Cortex of kidney (tissue), 1 donor: Measurements from ENCODE around the gene PLG.
"Not testable (repeated sequence)": the region's sequence is repeated elsewhere in the genome, so short reads cannot be mapped to it uniquely, and the experiment has no call there.

Experiments used
- DNase-seq: peaks from one replicate; lab custom pipeline; 2025; lab: John Stamatoyannopoulos, UW

PLG gene

DNA sequence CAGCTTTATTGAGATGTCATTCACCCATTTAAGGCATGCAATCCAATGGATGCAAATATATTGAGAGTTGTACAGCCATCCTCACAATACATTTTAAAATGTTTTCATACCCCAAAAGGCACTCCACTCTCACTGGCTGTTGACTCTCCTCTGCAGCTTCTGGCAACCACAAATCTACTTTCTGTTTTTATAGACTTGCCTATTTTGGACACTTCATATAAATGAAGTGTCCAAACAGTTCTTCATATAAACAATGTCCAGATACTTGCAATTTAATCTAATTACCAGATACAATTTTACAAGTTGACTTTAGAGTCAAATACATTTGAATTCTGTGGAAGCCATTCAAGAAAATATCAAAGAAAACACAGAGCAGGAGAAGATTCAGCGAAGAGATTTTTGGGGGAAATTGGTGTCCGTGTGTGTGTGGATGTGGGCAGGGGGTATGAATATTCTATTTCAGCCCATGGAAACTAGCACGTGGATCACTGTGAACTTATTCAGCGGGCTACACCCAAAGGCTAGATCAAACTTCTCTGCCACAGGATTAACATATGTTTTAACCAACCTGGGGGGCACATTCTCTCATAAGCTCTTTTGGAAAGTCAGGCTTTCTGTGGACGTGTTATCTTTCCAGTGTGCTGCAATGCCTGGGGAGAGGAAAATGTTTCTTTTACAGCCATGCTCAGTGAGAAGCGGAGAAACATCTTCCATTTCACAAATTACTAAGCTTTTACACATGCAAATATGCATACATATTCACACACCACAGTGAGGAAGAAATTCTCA lies 73.9 kb downstream of the PLG start:
- DNase-seq, result no peak

GRCh38 chr6:160779095-160779494 lies 77.1 kb downstream of the PLG start:
- DNase-seq, result not testable (repeated sequence)

DNA sequence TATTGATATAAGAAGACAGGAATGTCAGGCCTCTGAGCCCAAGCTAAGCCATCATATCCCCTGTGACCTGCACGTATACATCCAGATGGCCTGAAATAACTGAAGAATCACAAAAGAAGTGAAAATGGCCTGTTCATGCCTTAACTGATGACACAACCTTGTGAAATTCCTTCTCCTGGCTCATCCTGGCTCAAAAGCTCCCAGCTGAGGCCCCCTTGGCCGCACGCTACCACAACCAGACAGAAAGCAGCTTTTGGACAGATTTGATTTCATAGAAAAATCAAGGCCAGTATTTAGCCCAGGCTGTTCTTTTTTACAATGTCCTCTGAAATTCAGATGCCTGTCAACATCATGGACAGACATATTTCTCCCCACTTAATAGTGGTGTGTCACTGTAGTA lies 78.6 kb downstream of the PLG start:
- DNase-seq, result not testable (repeated sequence)

- no peak for DNase-seq
These were observed 79.3 kb downstream of the PLG start for GRCh38 chr6:160781298-160781697.

DNA sequence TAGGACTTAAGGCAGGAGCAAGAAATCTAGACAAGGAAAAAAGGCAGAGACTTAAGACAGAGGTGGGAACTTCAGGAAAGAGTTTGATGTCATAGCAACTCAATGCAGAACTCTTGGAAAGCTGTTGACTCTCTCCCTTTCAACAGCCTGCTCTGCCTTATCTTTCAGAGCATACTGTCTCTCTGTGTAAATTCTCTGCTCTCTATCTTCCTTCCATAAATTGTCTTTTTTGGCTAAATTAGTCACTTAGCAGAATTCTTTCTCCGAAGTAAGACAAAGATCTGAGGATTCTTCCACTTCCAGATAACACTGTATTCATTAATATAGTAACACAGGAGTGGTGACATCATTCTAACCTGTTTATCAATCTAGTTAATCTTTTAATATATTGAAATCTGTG lies 80.2 kb downstream of the PLG start:
- no peak for DNase-seq

DNA sequence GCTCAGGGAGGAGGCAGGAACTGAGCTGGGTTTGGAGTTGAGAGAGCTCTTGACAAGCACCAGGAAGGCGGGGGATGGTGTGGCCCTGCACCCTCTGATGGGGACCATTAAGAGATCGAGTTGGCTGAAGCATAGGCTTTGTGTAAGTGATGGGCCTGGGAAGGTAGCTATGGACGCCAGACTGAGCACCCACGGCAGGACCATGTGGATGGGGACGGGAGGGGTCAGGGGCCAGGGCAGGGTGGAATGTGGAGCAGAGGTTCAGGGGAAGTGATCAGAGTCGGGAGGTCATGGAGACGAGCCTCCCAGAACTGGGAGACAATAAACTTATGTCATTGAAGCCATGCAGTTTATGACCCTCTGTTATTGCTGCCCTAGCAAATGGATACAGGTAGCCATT lies 81.7 kb downstream of the PLG start:
- DNase-seq, result no peak

GRCh38 chr6:160788126-160788525 lies 86.1 kb downstream of the PLG start:
- DNase-seq, result not testable (repeated sequence)

DNA sequence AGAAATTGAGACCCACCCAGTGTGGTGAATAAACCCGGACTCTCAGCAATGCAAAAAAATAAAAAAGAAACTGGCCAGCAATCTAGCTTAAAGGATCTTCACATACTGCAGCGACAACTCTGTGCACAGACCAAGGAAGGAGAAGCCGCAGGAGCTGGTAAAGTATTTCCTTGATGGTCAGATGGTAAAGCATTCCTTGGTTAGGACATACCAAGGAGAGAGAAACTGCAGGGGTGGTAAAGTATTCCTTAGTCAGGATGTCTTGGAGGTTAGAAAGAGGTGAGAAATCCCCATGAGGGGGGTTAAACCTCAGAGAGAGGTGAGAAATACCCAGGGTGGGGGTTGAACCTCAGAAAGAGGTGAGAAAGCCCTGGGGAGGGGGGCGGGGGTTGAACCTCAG lies 86.8 kb downstream of the PLG start:
- DNase-seq, result no peak

- DNase-seq, result no peak
These were observed 87.4 kb downstream of the PLG start for GRCh38 chr6:160789263-160790027.

DNA sequence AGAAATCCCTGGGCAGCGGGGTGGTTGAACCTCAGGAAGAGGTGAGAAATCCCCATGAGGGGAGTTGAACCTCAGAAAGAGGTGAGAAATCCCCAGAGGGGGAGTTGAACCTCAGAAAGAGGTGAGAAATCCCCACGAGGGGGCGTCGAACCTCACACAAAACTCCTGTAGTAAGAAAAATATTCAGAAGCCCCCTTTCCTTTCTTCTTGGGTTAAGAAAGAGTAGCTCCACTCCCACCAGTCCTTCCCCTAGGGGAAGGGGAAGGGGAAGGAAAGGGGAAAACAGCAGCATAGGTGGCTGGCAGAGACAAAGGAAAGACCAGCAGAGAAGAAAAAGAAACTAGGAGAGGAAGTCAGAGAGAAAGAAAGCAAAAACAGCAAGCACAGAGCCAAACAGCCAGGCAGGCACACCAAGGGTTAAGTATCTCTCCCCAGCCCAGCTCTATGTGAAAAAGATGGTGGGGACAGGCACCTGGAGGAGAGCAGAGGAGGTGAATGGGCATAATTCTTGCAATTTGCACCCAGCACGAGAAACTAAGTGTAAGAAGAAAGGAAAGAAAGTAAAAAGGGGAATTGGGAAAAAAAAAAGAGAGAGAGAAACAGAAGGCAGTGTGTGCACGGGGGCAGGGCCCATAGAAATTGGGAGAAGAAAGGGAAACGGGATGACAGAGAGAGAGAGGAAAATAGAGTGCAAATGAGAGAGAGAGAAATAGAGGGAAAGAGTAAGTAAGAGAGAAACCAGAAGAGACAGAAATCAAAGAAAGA lies 88.2 kb downstream of the PLG start:
- no peak for DNase-seq

- DNase-seq, result no peak
These were observed 89.4 kb downstream of the PLG start for GRCh38 chr6:160791459-160791858.

DNA sequence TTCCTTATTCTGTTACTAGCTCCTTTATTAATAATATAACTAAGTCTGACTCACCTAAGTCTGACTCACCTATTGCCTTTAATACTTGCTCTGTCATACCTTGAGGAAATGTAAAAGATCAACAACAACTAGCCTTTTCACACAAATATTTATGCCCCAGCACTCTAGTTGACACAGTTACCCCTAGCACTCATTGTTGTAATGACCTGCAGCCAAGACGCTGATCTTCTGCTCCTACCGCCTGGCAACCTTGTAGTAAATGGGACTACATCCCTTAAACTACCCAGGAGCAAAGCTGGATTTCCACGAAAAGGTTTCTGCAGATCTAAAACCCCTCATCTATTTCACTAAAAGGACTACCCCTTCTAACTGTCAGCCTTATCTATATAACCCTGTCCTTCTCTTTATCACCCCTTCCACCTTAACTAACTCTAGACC lies 90.0 kb downstream of the PLG start:
- no peak for DNase-seq

DNA sequence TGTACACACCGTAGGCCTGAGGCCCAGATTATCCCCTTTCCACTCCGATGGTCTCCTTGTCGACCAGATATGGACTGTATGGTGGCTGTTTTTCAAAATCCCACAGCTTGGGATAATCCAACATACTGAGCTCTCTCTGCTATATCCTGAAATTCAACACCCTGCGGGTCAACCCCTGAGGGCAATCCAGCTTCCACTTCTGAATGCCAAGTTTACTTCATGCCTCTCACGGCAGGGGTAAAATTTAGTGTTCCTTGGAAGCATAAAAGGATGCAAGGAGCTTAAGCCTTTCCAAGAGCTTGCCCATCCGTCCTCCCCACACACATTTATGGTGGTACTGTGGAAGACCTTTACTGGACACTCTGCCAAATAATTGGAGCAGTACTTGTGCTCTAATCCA lies 90.7 kb downstream of the PLG start:
- no peak for DNase-seq

DNA sequence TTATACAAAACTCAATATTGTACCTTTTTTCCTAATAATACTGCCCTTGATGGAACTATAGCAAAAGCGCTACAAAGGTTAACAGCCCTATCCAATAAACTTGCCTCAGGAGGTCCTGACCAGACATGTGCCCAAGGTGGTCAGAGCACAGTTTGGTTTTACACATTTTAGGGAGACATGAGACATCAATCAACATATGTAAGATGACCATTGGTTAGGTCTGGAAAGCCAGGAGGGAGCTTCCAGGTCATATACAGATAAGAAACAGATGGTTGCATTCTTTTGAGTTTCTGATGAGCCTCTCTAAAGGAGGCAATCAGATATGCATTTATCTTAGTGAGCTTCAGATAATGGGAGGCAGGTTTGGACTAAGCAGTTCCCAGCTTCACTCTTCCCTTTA lies 91.6 kb downstream of the PLG start:
- no peak for DNase-seq

- DNase-seq, result no peak
These were observed 93.7 kb downstream of the PLG start for GRCh38 chr6:160795721-160796120.

DNA sequence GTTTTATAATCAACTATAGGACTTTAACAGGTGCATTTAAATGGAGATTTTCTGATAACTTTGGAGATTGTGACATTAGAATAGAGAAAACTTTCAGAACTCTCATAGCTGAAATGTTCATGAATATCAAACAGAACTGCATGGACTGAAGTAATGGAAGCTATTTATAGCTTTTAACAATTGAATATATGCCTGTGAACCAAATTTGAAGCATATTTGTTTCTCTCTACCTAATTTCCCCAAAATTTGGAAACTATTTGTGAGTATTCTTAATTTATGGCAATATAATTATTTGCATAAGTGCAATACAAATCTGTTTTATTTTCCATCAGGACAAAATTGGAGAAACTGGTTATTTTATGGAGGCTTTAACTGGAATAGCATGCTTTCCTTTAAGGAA lies 96.6 kb downstream of the PLG start:
- DNase-seq, result no peak

DNA sequence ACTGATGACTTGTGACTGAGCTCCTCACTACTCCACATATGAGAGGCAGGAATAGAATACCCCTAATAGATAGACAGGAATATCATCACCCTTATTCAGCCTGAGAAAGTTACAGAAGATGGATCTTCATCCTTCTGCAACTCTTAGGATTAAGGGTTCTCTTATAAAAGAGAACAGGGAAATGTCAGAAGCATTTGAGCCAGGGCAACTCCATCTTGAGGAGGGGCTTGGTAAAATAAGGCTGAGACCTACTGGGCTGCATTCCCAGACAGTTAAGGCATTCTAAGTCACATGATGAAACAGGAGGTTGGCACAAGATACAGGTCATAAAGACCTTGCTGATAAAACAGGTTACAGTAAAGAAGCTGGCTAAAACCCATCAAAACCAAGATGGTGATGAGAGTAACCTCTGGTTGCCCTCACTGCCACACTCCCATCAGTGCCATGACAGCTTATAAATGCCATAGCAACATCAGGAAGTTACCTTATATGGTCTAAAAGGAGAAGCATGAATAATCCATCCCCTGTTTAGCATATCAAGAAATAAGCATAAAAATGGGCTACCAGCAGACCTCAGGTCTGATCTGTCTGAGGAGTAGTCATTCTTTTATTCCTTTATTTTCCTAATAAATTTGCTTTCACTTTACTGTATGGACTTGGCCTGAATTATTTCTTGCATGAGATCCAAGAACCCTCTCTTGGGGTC lies 97.9 kb downstream of the PLG start:
- DNase-seq, result no peak

- DNase-seq, result no peak
These were observed 99.4 kb downstream of the PLG start for GRCh38 chr6:160801418-160801817.

- not testable (repeated sequence) for DNase-seq
These were observed 100.0 kb downstream of the PLG start for GRCh38 chr6:160802049-160802448.
